ENCODE results near the gene CHST15.

DNA sequence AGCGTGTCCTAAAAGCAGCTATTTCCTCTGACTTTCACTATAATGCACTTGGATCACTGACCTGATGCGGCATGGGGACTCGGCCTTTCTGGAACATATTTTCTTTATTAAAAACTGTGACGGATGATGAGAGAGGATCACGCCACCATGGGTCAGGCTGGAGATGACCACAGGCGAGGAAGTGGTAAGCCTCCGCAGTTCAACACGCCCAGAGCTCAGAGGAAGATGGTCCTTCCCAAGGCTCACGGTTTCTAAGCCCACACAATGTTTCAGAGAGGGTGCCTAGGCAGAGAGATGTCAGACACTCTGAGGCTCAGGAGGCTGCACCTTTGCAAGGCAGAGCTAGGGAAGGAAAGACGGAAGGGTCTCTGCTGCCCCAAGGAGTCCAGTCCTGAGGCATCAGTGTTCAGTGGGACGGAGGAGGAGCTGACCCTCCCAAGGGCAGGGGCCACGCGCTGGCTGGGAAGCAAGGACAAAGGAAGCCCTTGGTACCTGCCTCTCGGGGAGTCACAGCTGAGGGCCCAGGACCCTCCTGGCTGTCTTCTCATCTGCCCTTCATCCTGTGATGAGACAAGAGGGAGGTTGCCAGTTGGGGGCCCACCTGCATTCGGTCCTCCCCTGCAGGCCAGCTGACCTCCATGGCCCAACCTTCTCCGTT, 9.5 kb downstream of the CHST15 start:
- TF ChIP-seq, protein P1, sequence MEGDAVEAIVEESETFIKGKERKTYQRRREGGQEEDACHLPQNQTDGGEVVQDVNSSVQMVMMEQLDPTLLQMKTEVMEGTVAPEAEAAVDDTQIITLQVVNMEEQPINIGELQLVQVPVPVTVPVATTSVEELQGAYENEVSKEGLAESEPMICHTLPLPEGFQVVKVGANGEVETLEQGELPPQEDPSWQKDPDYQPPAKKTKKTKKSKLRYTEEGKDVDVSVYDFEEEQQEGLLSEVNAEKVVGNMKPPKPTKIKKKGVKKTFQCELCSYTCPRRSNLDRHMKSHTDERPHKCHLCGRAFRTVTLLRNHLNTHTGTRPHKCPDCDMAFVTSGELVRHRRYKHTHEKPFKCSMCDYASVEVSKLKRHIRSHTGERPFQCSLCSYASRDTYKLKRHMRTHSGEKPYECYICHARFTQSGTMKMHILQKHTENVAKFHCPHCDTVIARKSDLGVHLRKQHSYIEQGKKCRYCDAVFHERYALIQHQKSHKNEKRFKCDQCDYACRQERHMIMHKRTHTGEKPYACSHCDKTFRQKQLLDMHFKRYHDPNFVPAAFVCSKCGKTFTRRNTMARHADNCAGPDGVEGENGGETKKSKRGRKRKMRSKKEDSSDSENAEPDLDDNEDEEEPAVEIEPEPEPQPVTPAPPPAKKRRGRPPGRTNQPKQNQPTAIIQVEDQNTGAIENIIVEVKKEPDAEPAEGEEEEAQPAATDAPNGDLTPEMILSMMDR (conservative IDR thresholded peaks at IDR 0.05; ENCODE audit: low read depth, low read length), result no peak
- TF ChIP-seq EZH2 (IDR thresholded peaks at IDR 0.05; ENCODE audit: low read length, unreplicated experiment), result no peak
- no peak for TF ChIP-seq EZH2phosphoT487 (IDR thresholded peaks at IDR 0.05; ENCODE audit: borderline replicate concordance, low read length)

All from PC-3 (cell line).